A549 (cell line): ENCODE data around the gene BICD2. TPM values are rescaled to one million over a fixed set of nuclear protein-coding genes. Genes with fewer than 3 reads are reported as not detected.
"Not testable (repeated sequence)": the region's sequence is repeated elsewhere in the genome, so short reads cannot be mapped to it uniquely, and the experiment has no call there.

Experiments
- ATAC-seq, 2 experiments: fragments of 200-7000 bp in 1 of 2; fragments of >200 bp in 1 of 2; cut with Nextera tagmentation in 1 of 2; cut with Tn5 transposase in 1 of 2; 3 replicates each; pipeline versions ENCODE4 v1.8.0 to v1.9.1; 2018 to 2020; ENCODE audit warnings: mild to moderate bottlenecking in 1 of 2, moderate library complexity in 1 of 2
- CTCF ChIA-PET: fragments of 300-600 bp; sonication (Branson Sonifier 250); formaldehyde crosslinking; extraction: SDS; loops from one replicate; lab custom pipeline; 2021; ENCODE audit warnings: antibody characterized with exemption, inconsistent platforms; lab: Yijun Ruan, JAX
- POLR2A ChIA-PET: fragments of 350-600 bp; formaldehyde crosslinking; extraction: SDS; loops from one replicate; lab custom pipeline; 2021; ENCODE audit warnings: antibody characterized with exemption, inconsistent platforms; lab: Yijun Ruan, JAX
- DNase-seq, 2 experiments: peaks; one replicate each; pipeline versions ENCODE4 v3.0.0 to v3.0.0-alpha.2; 2011 to 2016; ENCODE audit warnings: low read depth in 1 of 2, low spot score in 1 of 2
- FAIRE-seq: peaks from 2 replicates; lab custom pipeline; 2011; peaks lifted over from hg19 to GRCh38; lab: Jason Lieb, UNC
- H3K27ac ChIP-seq, 2 experiments: fragments of >200 bp; sonication (Bioruptor Twin); formaldehyde crosslinking; 3 replicates each; pipeline ENCODE4 v1.5.1; 2016 to 2017
- H3K4me1 ChIP-seq: fragments of >200 bp; sonication (Bioruptor Twin); formaldehyde crosslinking; 3 replicates; pipeline ENCODE4 v1.6.1; 2016
- H3K4me2 ChIP-seq: fragments of >200 bp; sonication (Bioruptor Twin); formaldehyde crosslinking; 3 replicates; pipeline ENCODE4 v1.6.1; 2016
- H3K4me3 ChIP-seq: fragments of >200 bp; sonication (Bioruptor Twin); formaldehyde crosslinking; 3 replicates; pipeline ENCODE4 v1.5.1; 2016
- H3K9me3 ChIP-seq: fragments of >200 bp; sonication (Bioruptor Twin); formaldehyde crosslinking; 3 replicates; pipeline ENCODE4 v1.6.1; 2016
- CEBPB ChIP-seq, 2 experiments: fragments of >200 bp in 1 of 2; sonication (Bioruptor Twin) in 1 of 2; formaldehyde crosslinking in 1 of 2; IDR thresholded peaks; 2 replicates each; pipeline ENCODE4 v1.6.1; 2012 to 2016
- CHD4 ChIP-seq: fragments of 200-600 bp; sonication (generic); IDR thresholded peaks from 2 replicates; pipeline ENCODE4 v1.6.1; 2016; ENCODE audit warnings: antibody characterized with exemption, mild to moderate bottlenecking, borderline replicate concordance
- FOSL2 ChIP-seq, 2 experiments: fragments of 450-650 bp in 1 of 2; fragments of >200 bp in 1 of 2; sonication (Bioruptor Twin) in 1 of 2; formaldehyde crosslinking; IDR thresholded peaks; 2 replicates each; pipeline versions ENCODE4 v1.5.0 to v1.6.1; 2016 to 2020; ENCODE audit warnings: mild to moderate bottlenecking in 1 of 2, moderate library complexity in 1 of 2
- HEYL ChIP-seq: fragments of 250-450 bp; sonication (Bioruptor Pico); IDR thresholded peaks from 2 replicates; pipeline ENCODE4 v1.8.0; 2021; ENCODE audit warnings: mild to moderate bottlenecking, moderate library complexity
- HOXA7 ChIP-seq: fragments of 250-450 bp; sonication (Bioruptor Pico); IDR thresholded peaks from 2 replicates; pipeline ENCODE4 v1.5.0; 2020; ENCODE audit warnings: mild to moderate bottlenecking, moderate library complexity
- HOXB13 ChIP-seq: fragments of 250-450 bp; sonication (Bioruptor Pico); IDR thresholded peaks from 2 replicates; pipeline ENCODE4 v1.5.0; 2020; ENCODE audit warnings: low read depth, mild to moderate bottlenecking, moderate library complexity
- JUN ChIP-seq, 2 experiments: fragments of >200 bp; sonication (Bioruptor Twin); formaldehyde crosslinking; IDR thresholded peaks; 2 replicates in 1 of 2; 3 replicates in 1 of 2; pipeline ENCODE4 v1.6.1; 2016 to 2017
- NFE2L2 ChIP-seq: fragments of 150-350 bp; conservative IDR thresholded peaks from 2 replicates; pipeline ENCODE4 v1.6.1; 2014; ENCODE audit warnings: low read length
- RFX5 ChIP-seq: fragments of 450-650 bp; IDR thresholded peaks from 2 replicates; pipeline ENCODE4 v1.7.1; 2014; ENCODE audit warnings: antibody characterized with exemption, mild to moderate bottlenecking, moderate library complexity
- RNF2 ChIP-seq: fragments of 200-600 bp; sonication (generic); IDR thresholded peaks from 2 replicates; pipeline ENCODE4 v1.6.1; 2016; ENCODE audit warnings: low read depth, mild to moderate bottlenecking, antibody characterized with exemption, moderate library complexity, borderline replicate concordance
- SREBF2 ChIP-seq: fragments of 450-650 bp; IDR thresholded peaks from 2 replicates; pipeline ENCODE4 v1.6.1; 2014; ENCODE audit warnings: mild to moderate bottlenecking, moderate library complexity
- ZC3H11A ChIP-seq: fragments of 450-650 bp; IDR thresholded peaks from 2 replicates; pipeline ENCODE4 v1.6.1; 2014; ENCODE audit warnings: antibody characterized with exemption, mild to moderate bottlenecking
- WGBS: methylation state at CpG from one replicate; pipeline ENCODE4 v1.1.6; 2017; ENCODE audit errors: missing lambda C conversion rate; 5-methylcytosine and 5-hydroxymethylcytosine counted together
- polyA plus RNA-seq, 4 experiments: library from polyadenylated mRNA; depleted of rRNA in 3 of 4; stranded (reverse); fragments of >200 nt; fragmentation: RNase III in 1 of 4; extraction: RNeasy Plus Mini Kit Qiagen cat#74134 plus additional on column Dnase treatment in 1 of 4; gene quantifications; 2 replicates in 3 of 4; 3 replicates in 1 of 4; pipeline ENCODE4 v1.2.3, GENCODE V29; 2011 to 2017
- TF ChIP-seq, protein P1 (sequence below): fragments of 450-650 bp; IDR thresholded peaks from 2 replicates; pipeline ENCODE4 v1.6.1; 2014; ENCODE audit warnings: antibody characterized with exemption
- TF ChIP-seq, protein P2 (sequence below): fragments of 200-600 bp; sonication (generic); IDR thresholded peaks from 2 replicates; pipeline ENCODE4 v1.6.1; 2016; ENCODE audit warnings: antibody characterized with exemption, mild to moderate bottlenecking, moderate library complexity

BICD2 gene
- polyA plus RNA-seq, 2 of the 4 experiments (the other 2 are of a cell fraction), result 10.2 to 26.1 TPM

DNA sequence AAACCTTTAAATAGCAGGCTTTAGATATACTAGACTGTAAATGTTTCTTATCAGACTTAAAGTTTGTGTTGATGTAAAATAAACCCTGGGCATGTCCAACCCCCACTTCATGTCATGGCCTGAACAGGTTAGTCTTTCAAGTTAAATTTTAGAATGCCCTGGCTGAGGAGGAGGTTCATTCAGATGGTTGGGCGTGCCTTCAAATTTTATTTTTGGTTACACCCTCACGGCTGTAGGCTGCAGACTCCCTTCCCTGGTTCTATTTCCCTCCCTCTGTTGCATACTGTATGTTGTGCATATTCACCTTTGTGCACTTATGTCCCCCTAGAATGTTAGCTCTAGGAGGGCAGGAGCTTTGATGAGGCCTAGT lies 5.3 kb upstream of the BICD2 start:
- no peak for FAIRE-seq
- DNase-seq, result no peak
- ChIA-PET CTCF (interaction anchor here (0.8 kb wide), 1 partner anchor 52 kb away, joined by 3 read pairs; no protein-coding TSS in a partner anchor), POLR2A (no interaction called here)
- TF ChIP-seq HEYL (CRISPR knock-in tag) (no peak), CHD4 (no peak), RNF2 (no peak), FOSL2 (IDR thresholded peaks at IDR 0.05) (no peak), FOSL2 (CRISPR knock-in tag; IDR thresholded peaks at IDR 0.05) (no peak), NFE2L2 (no peak), SREBF2 (no peak), JUN (IDR thresholded peaks at IDR 0.05) (no peak), HOXA7 (no peak), CEBPB (IDR thresholded peaks at IDR 0.05) (no peak), HOXB13 (CRISPR knock-in tag) (no peak), ZC3H11A (no peak)
- TF ChIP-seq, protein P1, sequence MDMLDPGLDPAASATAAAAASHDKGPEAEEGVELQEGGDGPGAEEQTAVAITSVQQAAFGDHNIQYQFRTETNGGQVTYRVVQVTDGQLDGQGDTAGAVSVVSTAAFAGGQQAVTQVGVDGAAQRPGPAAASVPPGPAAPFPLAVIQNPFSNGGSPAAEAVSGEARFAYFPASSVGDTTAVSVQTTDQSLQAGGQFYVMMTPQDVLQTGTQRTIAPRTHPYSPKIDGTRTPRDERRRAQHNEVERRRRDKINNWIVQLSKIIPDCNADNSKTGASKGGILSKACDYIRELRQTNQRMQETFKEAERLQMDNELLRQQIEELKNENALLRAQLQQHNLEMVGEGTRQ, result no peak
- TF ChIP-seq, protein P2, sequence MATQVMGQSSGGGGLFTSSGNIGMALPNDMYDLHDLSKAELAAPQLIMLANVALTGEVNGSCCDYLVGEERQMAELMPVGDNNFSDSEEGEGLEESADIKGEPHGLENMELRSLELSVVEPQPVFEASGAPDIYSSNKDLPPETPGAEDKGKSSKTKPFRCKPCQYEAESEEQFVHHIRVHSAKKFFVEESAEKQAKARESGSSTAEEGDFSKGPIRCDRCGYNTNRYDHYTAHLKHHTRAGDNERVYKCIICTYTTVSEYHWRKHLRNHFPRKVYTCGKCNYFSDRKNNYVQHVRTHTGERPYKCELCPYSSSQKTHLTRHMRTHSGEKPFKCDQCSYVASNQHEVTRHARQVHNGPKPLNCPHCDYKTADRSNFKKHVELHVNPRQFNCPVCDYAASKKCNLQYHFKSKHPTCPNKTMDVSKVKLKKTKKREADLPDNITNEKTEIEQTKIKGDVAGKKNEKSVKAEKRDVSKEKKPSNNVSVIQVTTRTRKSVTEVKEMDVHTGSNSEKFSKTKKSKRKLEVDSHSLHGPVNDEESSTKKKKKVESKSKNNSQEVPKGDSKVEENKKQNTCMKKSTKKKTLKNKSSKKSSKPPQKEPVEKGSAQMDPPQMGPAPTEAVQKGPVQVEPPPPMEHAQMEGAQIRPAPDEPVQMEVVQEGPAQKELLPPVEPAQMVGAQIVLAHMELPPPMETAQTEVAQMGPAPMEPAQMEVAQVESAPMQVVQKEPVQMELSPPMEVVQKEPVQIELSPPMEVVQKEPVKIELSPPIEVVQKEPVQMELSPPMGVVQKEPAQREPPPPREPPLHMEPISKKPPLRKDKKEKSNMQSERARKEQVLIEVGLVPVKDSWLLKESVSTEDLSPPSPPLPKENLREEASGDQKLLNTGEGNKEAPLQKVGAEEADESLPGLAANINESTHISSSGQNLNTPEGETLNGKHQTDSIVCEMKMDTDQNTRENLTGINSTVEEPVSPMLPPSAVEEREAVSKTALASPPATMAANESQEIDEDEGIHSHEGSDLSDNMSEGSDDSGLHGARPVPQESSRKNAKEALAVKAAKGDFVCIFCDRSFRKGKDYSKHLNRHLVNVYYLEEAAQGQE, result no peak
- Histone ChIP-seq H3K4me3 (no peak overlapping the region), H3K27ac (no peak overlapping the region), H3K4me1 (peaks cover 8% of the 10 kb centered on the region), H3K4me2 (no peak overlapping the region), H3K9me3 (no peaks in the 10 kb centered on the region)
- WGBS, result 79% methylated on average over 2 of the region's 2 CpGs
- no peak for ATAC-seq

DNA sequence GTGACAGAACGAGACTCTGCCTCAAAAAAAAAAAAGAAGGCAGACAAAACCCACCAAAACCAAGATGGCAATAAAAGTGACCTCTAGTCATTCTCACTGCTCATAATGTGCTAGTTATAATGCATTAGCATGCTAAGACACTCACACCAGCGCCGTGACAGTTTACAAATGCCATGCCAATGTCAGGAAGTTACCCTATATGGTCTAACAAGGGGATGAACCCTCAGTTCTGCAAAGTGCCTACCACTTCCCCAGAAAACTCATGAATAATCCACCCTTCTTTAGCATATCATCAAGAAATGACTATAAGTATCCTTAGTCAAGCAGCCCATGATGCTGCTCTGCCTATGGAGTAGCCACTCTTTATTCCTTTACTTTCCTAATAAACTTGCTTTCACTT lies 4.7 kb upstream of the BICD2 start:
- no peaks in the 10 kb centered on the region for H3K9me3 ChIP-seq
- H3K4me2 ChIP-seq, result no peak overlapping the region
- DNase-seq, result no peak
- H3K27ac ChIP-seq, result no peak overlapping the region
- CTCF ChIA-PET, result interaction anchor here (1.4 kb wide), 1 partner anchor 22 kb away, joined by 4 read pairs; no protein-coding TSS in a partner anchor
- WGBS, result 70% methylated on average over 3 of the region's 3 CpGs
- FAIRE-seq, result no peak
- ATAC-seq, result no peak
- no peak for TF ChIP-seq RFX5
- peaks cover 8% of the 10 kb centered on the region for H3K4me1 ChIP-seq
- POLR2A ChIA-PET, result no interaction called here
- no peak overlapping the region for H3K4me3 ChIP-seq

DNA sequence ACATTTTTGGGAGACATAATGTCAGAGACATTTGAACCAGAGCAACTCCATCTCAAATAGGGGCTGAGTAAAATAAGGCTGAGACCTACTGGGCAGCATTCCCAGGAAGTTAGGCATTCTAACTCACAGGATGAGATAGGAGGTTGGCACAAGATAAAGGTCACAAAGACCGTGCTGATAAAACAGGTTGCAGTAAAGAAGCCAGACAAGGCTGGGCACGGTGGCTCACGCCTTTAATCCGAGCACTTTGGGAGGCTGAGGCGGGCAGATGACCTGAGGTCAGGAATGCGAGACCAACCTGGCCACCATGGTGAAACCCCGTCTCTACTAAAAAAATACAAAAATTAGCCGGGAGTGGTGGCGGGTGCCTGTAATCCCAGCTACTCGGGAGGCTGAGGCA lies 4.2 kb upstream of the BICD2 start:
- ATAC-seq, DNase-seq, POLR2A ChIA-PET, H3K4me2 ChIP-seq, H3K4me1 ChIP-seq, H3K27ac ChIP-seq, H3K4me3 ChIP-seq, FAIRE-seq, H3K9me3 ChIP-seq: not testable (repeated sequence)
- CTCF ChIA-PET, result interaction anchor here (1.4 to 1.9 kb wide), 3 partner anchors 22 to 630 kb away, joined by 3 to 6 read pairs (median 4); no protein-coding TSS in a partner anchor
- WGBS, result 53% methylated on average over 10 of the region's 10 CpGs
